Measurements from ENCODE around the gene SERTM1.

Gene SERTM1

DNA sequence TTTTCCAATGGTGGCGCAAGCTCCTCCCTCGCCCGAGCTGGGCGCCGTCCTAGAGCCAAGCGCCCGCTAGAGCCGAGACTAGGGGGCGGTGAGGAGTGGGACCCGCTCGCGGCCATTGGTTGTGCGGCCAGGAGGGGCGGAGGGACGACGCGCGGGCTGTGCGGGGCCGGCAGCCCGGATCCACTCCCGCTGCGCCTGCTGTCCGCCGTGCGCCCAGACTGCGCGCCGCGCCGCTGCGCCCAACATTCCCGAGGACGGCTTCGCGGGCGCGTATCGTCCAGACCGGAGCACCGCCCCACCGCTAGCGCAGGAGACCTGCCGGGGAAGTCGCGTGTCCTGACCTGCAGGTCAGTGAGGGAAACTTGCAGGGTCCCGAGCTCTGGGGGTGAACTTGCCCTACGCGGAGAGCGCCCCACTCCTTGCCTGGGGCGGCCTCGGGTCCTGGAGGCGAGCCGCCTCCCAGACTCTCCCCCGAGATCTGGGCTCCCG is at the start of gene SERTM1:
Gene SERTM1, plus strand, starts transcription at position 183 of the 489 bp plus-strand sequence. CDS start 21,059 bp downstream, outside the sequence.
- no peak for DNase-seq (ENCODE audit: low read depth in 2 of 2, low spot score in 1 of 2)

DNA sequence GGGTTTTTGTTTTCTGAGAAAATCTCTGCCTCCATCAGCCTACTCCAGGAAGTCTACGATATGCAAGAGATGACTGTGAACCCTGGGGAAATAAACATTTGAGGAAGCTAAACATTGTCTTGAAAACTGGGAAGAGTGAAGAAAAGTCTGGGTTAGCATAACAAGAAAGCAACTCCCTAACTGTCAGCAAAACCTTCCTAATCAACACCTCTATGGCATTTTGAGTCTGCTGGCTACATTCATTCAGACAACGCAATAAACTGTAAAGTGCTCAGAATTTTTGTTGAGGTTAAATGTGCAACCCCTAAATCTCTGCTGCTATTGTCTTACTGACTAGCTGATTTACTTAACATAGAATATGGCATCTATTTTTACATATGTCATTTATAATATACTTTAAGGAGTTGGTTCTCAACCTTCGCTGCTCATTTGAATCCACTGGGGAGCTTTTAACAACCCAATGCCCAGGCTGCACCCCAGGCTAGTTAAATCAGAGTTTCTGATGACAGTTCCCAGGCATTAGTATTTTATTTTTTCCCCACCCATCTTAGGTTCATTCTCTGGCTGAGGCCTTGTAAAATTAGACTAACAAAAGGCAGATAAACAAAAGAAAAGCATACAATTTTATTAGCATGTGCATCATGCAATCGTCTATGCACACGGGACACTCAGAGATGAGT is 45.3 kb upstream of the SERTM1 start:
- DNase-seq (ENCODE audit: low read depth in 2 of 2, low spot score in 1 of 2): no peak

DNA sequence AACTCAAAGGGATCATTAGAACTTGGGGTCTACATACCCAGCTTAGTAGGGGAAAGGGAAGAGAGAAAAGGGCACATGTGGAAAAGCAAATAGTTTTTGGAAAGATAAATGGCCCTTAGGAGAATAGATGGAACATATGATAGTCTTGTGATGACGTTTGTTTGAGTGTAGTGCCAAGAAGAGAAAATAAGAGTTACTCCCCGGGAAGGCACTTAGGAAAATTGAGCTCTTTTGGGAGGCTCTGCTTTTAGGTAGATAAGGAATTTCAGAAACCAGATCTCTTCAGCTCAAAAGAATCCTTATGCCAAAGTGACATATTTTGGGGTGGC is 44.8 kb upstream of the SERTM1 start:
- no peak for DNase-seq (ENCODE audit: low read depth in 2 of 2, low spot score in 1 of 2)

DNA sequence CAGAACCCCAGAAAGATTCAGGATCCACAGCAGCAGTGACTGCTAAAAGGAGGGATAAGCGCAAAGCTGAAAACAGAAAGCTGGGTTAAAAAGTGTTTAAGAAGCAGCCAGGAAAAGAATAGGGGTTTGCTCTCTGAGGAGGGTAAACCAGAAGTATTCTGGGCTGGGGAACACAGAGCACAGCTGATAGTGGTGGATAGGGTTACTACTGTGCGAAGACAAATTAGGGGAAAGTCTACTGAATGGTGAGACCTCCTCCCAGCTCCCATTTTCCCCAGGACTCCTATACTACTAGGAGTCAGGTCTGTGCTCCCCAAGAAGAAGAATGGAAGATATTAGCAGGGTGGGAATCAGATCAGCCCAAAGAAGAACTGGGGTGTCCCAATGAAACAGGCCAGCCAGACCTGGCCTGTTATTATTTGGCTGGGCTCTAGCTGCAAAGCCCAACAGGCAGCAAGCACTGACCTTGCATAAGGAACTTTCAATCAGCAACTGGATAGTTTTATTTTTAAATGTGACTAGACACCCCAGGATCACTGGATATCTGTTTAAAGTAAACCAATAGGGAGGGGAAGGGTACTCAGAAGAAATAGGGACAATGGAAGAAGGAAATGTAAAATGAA is 43.5 kb upstream of the SERTM1 start:
- DNase-seq (ENCODE audit: low read depth in 2 of 2, low spot score in 1 of 2): no peak

DNA sequence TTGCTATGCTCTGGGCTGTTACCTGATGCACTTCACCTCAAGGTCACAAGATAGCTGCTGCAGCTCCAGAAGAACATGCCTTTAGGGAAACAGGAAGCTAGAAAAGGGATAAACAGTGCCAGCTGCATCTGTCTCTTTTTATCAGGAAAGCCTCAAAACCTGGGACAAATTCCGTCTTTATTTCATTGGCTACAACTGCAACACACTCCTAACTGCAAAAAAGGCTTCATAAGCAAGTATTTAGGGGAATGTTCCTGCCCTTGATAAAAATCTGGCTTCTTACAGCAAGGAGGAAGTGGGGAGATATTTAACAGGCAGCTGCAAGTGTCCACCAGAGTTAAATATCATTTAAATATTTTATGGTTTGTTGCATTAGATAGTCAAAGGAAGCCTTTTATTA is 34.2 kb upstream of the SERTM1 start:
- no peak for DNase-seq (ENCODE audit: low read depth in 2 of 2, low spot score in 1 of 2)

DNA sequence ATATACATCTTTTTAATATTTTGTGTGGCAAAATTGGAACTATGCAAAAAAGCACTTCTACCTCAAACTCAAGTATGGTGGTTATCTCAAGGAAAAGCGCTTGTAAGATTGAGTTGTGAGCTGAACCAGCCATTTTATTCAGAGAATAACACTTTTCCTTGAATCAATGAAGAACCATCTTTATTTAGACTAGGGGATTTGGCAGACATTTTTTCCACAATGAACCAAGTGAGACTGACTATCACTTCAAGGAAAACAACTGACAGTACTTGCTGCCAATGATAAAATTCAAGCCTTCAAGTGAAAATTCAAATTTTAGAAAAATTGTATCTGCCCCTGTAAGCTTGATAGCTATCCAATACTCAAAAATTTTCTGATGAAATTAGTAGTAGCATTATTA is 23.2 kb upstream of the SERTM1 start:
- DNase-seq (ENCODE audit: low read depth in 2 of 2, low spot score in 1 of 2): no peak

DNA sequence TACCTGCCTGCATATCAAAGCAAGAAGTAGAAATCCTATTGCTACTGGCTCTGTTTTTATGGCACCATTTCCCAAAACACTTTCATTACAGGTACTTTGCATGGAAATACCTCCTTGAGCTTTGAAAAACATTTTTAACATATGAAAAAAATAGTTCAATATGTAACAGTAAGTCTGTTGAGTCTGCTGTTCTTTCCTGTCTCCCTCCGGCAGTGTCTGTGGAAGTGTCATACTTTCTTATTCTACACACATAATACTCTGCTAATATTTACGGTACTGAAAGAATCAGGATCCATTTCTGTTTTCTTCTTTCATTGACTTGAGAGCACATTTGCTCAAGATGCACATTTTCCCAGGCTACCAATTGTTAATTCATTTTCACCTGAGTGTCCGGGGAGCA is 8.2 kb upstream of the SERTM1 start:
- no peak for DNase-seq (ENCODE audit: low read depth in 2 of 2, low spot score in 1 of 2)

DNA sequence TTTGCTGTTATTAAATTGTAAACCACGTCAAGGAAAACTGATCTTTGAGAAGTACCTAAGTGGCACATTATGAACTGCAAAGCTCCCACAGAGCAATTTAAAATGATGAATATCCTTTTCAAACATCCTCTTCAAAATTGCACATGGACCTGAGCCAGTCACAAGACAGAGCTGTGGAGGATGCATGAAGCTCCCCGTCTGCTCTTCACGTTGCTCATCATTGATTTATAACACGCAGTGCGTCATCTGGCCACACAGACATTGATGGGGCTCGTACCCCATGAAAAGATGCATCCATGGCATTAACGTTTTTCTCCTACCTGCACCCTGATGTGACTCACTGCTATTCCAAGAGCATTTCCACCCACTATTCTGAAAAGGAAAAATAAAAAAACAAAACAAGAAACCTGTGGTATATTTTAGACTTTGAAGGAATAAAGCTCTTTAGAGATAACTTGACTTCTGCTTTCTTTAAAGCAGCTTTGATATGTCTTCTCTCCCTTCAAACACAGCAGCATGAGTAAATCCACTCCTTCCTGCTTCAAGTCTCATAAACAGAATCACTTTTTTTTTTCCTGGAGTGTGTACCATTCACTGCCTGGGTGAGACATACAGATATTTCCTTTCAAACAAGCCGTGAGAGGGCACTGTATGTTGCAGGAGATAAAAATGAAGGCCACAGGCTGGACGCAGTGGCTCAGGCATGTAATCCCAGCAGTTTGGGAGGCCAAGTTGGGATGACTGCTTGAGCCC is 7.2 kb upstream of the SERTM1 start:
- no peak for DNase-seq (ENCODE audit: low read depth in 2 of 2, low spot score in 1 of 2)

DNA sequence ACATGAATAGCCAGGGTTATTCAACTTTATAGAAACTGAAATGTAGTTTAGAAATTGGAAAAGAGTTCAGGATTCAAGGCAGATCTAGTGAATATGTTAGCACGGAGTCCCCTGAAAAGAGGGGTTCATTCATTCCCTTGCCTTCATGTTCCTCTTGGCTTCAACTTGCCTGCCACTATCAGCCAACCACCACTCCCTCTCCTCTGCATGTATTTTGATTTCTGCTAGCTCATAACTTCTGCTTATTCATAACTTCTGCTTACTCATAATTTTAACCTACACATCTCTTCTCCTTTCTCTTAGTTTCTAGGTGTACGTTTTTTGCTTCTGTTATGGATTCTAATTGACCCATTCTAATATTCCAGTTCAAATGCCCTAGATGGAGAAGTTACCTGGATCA is 5.5 kb upstream of the SERTM1 start:
- DNase-seq (ENCODE audit: low read depth in 2 of 2, low spot score in 1 of 2): no peak

DNA sequence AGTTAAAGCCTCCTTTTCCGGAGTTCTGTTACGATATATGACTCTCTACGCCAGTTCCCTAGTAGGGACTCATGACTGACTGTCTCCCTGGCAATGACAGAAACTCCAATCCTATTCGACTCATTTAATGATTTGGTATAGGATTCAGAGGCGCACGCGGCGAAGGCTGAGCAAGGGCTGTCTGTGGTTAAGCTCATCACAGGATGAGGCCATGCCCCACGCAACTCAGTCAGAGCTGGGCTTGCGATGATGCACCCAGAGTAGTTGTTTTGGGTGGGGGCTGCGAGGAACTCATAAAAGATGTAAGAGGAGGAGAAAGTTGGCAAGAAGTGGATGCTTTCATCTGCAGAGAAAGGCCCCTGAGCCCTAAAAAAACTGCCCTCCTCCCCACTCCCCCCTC is 468 bp upstream of the SERTM1 start:
- DNase-seq (ENCODE audit: low read depth in 2 of 2, low spot score in 1 of 2): no peak

DNA sequence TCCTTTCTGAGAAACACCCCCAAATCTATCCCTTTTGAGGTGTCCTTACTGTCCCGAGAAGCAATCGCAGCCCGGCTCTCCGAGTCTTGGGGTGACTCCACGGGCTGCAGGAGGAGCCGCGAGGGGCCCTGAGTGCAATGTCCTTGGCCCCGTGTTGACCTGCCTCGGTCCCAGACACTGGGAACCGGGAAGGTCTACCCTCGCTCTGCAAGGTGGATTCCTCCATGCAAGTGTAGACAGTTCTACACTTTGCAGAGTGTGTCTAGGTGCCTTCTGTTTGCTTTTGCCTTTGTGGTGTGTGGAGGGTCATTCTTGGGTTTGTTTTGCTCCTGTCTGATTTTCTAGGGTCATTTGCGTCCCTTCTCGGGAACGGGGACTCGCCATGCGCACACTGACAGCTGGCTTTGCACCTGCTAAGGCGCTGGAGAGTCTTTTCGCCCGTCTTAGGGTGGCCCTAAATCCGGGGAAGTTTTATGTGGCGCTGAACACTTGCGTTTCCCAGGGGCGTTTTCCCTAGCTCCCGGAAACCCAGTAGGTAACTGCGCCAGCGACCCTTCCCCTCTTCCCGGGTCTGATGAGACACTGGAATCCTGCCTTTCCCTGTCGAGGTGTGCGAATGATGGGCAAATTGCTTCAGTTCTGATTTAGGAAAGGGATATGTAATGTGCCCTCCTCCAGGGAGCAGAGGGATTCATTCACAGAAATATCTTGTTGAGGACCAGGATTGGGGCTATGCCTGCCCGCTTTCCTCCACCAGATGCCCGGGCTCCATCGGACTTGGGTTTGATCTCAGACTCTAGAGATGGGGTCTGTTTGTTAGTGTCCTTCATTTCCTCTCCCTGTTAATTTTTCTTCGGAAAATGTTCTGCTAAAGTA is 755 bp downstream of the SERTM1 start:
- DNase-seq (ENCODE audit: low read depth in 2 of 2, low spot score in 1 of 2): no peak

DNA sequence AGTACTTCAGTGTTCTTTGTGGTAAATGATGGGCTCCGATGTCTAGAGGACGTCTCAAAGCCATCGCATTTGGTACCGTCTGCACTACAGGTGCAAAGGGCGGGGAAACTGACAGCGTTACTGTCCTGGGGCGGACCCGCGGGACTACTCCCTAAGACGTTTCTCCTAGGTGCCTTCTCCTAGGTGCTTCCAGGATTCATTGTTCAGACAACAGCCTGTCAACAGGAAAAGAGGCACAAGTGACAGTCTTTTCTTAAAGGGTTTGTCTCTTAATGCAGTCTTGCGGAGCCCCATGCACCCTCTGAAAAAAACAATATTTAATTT is 1.4 kb downstream of the SERTM1 start:
- DNase-seq (ENCODE audit: low read depth in 2 of 2, low spot score in 1 of 2): no peak

DNA sequence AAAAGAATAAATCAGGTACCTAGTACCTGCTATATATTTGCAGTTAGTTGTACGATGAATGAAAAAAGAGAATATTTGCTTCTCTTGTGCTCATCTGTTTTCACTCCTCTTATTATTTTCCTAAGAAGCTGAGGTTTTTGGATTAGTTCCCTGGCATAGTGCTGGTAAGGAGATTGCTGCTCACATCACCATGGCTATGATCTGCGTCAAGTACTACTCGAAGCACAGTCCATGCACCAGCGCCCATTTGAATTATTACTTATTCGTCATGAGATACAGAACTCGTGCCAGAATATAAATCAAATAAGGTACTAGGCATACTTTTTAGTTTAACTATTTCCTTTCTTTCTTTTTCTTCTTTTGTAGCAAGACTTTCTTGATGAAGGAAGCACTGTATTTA is 7.1 kb downstream of the SERTM1 start:
- DNase-seq (ENCODE audit: low read depth in 2 of 2, low spot score in 1 of 2): no peak

DNA sequence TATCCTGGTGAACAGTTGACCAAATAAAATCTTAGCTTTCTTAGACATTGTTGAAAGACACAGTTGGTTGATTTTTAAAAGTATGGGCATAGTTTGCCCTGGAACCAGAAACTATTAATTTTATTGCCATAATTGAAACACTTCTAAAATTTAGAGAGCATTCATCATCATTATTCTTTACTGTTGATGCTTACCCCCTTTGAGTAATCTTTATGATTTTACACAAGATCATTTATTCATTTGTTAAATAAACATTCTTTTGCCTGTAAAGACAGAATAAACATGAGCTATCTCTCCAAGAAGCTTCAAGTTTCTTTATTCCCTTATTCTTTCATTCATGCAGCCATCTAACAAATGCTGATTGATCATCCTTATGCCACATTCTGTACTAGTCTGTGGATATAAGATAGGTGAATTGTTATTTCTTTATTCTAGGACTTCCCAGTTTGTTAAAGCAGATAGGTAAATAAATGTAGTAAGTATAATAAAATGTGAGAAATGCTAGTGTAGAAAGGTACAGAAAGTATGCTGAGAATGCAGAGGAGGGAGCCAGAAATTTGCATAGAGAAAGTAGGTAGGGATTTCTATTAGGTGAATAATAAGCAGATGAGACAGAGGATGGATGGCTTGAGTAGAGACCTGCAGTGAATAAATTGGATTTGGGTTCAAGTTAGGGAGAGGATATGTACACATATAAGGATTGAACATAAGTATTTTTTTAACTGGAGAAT is 8.2 kb downstream of the SERTM1 start:
- no peak for DNase-seq (ENCODE audit: low read depth in 2 of 2, low spot score in 1 of 2)

DNA sequence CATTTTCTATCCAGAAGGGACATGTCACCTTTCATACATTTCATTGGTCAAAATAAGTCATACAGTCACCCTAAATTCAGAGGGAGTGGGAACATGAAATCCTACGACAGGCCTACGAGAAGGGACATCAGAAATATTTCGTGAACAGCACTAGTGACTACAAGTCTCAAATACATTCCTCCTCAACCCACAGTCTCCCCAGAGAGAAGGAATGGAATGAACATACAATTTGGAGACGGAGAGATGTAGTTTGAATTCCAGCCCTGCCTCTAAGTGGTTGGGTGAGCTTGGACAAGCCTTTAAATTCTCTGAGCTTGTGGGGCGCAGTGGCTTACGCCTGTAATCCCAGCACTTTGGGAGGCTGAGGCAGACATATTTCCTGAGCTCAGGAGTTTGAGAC is 9.9 kb downstream of the SERTM1 start:
- DNase-seq (ENCODE audit: low read depth in 2 of 2, low spot score in 1 of 2): no peak

DNA sequence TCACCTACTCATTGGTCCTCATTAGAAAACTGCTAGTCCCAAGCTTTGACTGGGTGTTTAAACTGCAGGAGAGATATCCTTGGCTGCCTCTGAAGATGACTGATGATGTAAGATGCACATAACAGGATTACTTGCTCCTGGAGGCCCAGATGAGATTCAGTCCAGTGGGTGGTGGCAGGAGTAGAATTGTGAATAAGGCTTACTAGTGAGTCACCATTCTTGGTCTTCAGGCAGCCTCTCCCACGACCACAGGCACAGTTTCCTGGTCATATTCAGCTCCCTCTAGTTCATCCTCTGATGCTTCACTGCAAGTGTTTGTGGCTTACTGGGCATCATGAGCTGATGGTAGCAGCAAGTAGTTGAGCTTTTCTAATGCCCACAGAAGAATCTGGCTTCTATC is 12.1 kb downstream of the SERTM1 start:
- DNase-seq (ENCODE audit: low read depth in 2 of 2, low spot score in 1 of 2): no peak

DNA sequence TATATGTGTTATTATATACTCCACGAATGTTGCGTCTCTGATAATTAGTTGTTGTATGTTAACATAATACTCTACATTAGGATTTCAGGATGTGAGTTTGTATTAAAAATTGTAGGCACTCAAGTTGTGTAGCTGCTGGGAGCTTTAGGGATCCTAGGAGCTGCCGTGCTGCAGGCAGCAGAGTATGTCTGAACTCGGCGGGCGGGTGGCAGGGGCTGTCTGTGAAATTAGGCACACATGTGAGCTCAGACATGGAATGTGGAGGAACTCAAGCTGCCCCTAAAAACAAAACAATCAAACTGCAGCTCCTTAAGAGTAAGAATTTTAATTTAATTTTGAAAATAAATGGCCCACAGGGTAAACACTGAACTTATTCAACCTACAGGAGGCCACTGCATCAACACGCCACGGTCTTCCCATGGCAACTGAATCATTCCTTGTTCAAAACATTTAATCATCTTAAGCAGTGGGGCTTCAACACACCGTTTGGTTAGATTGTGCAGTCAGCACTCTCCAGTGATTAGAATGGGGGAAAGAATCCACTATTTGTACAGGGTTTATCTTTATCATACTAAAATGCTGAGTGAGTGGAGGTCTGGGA is 22.7 kb downstream of the SERTM1 start:
- no peak for DNase-seq (ENCODE audit: low read depth in 2 of 2, low spot score in 1 of 2)

DNA sequence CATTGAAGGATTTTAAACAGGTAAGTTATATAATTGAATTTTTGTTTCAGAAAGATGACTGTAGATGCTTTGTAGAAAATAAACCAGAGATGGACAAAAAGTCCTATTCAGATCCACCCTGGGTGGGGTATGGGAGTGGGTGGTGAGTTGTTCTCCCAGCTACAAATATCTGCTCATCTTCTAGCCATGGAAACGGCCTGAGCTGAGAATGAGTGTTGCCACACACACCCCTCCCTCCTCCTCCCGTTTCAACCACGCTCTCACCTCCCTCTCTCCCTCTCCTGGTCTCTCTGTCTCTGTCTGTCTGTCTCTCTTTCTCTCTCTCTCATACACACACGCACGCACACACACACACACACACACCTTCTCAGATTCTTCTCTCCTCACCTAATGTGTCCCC is 26.4 kb downstream of the SERTM1 start:
- no peak for DNase-seq (ENCODE audit: low read depth in 2 of 2, low spot score in 1 of 2)

DNA sequence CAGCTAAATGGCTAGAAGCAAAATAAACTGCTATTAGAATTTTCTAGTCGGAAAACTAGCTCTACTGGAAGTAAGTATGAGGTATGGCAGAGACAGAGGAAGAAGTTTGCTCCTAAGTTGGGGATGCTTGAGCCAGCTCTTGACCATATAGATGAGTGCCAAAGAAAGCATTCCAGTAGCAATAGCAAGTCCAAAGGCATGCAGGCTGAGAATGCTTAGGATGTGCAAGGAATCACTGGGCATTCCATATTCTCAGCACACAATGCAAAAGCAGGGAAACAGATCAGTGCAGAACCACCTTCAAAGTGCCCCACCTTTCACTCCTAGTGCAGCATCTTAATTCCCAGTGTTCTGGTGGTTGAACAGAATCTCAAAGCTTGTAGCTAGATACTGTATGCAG is 32.9 kb downstream of the SERTM1 start:
- no peak for DNase-seq (ENCODE audit: low read depth in 2 of 2, low spot score in 1 of 2)

DNA sequence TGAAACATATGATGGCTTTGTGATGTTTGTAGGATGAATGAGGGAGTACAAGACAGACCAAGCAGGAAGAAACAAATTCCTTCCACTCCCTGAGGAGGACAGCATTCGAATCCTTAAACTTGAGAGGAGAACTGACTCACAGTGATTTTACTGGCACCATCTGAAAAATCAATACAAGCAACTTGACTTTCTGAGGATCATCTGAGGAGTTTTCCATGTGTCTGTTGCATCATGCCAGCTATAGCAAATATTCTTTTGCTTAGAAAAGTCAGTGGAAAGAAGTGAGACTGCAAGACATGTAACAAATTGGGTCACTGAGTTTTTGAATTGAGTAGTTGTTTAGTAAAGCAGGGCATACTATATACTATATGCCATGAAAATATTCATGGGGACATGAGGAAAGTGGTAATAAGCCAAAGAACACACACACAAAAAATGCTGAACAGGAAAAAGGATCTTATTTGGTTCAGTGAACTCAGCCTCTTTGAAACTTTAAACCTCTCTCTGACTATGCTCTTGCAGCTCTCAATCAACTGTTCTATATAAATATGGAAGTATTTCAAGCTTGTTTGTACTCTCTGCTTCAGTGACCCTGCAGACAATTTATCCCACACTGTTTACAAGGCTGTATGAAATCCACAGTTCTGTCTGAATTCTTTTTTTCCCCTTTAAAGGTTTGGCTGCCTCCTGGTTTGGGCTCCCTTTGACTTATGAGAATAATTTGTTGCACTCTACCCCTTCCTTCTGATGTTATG is 35.5 kb downstream of the SERTM1 start:
- no peak for DNase-seq (ENCODE audit: low read depth in 2 of 2, low spot score in 1 of 2)

Measured in stimulated activated CD8-positive, alpha-beta memory T cell treated with anti-CD3 and anti-CD28 coated beads, Interleukin-4, amount 100 ng/mL, for 1 hour (primary cell).